CD8-positive, alpha-beta memory T cell (primary cell): ENCODE results near the gene NDOR1. TPM values are rescaled to one million over a fixed set of nuclear protein-coding genes. Genes with fewer than 3 reads are reported as not detected.
"Not testable (repeated sequence)": the region's sequence is repeated elsewhere in the genome, so short reads cannot be mapped to it uniquely, and the experiment has no call there.

Experiments
- CTCF ChIA-PET: fragments of 350-600 bp; sonication (Branson Sonifier 250); formaldehyde crosslinking; loops from one replicate; lab custom pipeline; 2021; ENCODE audit warnings: antibody characterized with exemption; lab: Charles Lee
- POLR2A ChIA-PET: fragments of 350-600 bp; sonication (Branson Sonifier 250); formaldehyde crosslinking; loops from one replicate; lab custom pipeline; 2021; ENCODE audit warnings: antibody characterized with exemption; lab: Charles Lee
- DNase-seq, 5 donors: peaks; one replicate each; pipeline versions ENCODE4 v3.0.0 to v3.0.0-alpha.2; 2020 to 2022; ENCODE audit warnings: mixed read lengths in 1 of 5
- H3K27ac ChIP-seq: one replicate; pipeline ENCODE4 v1.7.0; 2013; ENCODE audit warnings: low read depth, mild to moderate bottlenecking, low read length, moderate library complexity
- H3K27me3 ChIP-seq: 2 replicates; pipeline ENCODE4 v1.7.0; 2013; ENCODE audit warnings: low read length, mild to moderate bottlenecking; ENCODE audit not compliant: insufficient read depth, poor library complexity, severe bottlenecking
- H3K36me3 ChIP-seq: 2 replicates; pipeline ENCODE4 v1.7.0; 2013; ENCODE audit warnings: mild to moderate bottlenecking, low read length, moderate library complexity; ENCODE audit not compliant: insufficient read depth
- H3K4me1 ChIP-seq: 2 replicates; pipeline ENCODE4 v1.7.0; 2013; ENCODE audit warnings: mild to moderate bottlenecking, low read length, moderate library complexity; ENCODE audit not compliant: insufficient read depth
- H3K4me3 ChIP-seq: 2 replicates; pipeline ENCODE4 v1.7.0; 2013; ENCODE audit warnings: mild to moderate bottlenecking, low read length
- H3K9me3 ChIP-seq: 2 replicates; pipeline ENCODE4 v1.7.0; 2013; ENCODE audit warnings: mild to moderate bottlenecking, low read length
- H3K27ac Mint-ChIP-seq, 8 donors: one replicate each; pipeline ENCODE4 v1.8.0; 2020 to 2021; ENCODE audit warnings: mixed read lengths in 8 of 8, mild to moderate bottlenecking in 6 of 8, inconsistent platforms in 3 of 8, moderate library complexity in 3 of 8
- H3K27me3 Mint-ChIP-seq, 2 donors: one replicate each; pipeline ENCODE4 v1.8.0; 2020 to 2021; ENCODE audit warnings: mixed read lengths in 2 of 2, mild to moderate bottlenecking in 1 of 2, moderate library complexity in 1 of 2
- H3K36me3 Mint-ChIP-seq, 3 donors: one replicate each; pipeline ENCODE4 v1.8.0; 2020 to 2021; ENCODE audit warnings: mixed read lengths in 3 of 3, inconsistent platforms in 1 of 3, mild to moderate bottlenecking in 1 of 3
- H3K4me1 Mint-ChIP-seq, 3 donors: one replicate each; pipeline ENCODE4 v1.8.0; 2020 to 2021; ENCODE audit warnings: mixed read lengths in 3 of 3, inconsistent platforms in 1 of 3, mild to moderate bottlenecking in 1 of 3
- H3K4me3 Mint-ChIP-seq, 7 donors: one replicate each; pipeline ENCODE4 v1.8.0; 2020 to 2021; ENCODE audit warnings: mixed read lengths in 7 of 7, mild to moderate bottlenecking in 6 of 7, moderate library complexity in 4 of 7, inconsistent platforms in 2 of 7
- H3K9me3 Mint-ChIP-seq, 5 donors: one replicate each; pipeline ENCODE4 v1.8.0; 2020 to 2022; ENCODE audit warnings: mixed read lengths in 5 of 5, mild to moderate bottlenecking in 3 of 5, moderate library complexity in 2 of 5, inconsistent platforms in 1 of 5
- polyA plus RNA-seq: library from polyadenylated mRNA; unstranded; fragments of 300-500 nt; fragmentation: Illumina TruSeq; gene quantifications from one replicate; pipeline ENCODE4 v1.2.3, GENCODE V29; 2021
- total RNA-seq, 2 experiments: library from RNA; stranded (reverse); gene quantifications; one replicate each; pipeline ENCODE4 v1.2.3, GENCODE V29; 2021

Gene NDOR1
- total and polyA plus RNA-seq, 3 experiments from 2014 or later: 9.9 to 47.4 (median 45.1) TPM

DNA sequence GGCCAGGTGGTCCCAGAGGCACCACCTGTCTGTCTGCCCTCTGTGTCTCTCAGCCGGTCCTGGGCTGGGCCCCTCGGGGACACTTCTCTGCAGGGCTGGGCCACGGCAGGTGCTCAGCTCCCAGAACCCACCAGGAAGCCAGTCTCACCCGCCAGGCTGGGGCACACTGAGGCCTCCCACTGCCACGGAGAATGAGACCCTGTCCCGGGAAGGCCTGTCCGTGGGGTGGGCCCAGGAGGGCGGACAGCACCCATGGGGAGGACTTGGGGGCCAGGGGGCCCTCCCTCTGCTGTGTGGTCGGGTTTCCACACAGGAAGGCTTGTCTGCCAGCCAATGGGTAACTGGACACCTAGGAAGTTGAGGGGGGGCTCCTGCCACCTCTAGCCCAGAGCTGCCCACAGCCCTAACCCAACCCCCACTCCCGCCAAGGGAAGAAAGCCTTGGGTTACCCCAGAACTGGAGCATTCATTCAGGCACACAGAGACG lies 31.5 kb downstream of the NDOR1 start:
- Histone ChIP-seq H3K27me3 (no peaks in the 10 kb centered on the region), H3K4me3 (no peak overlapping the region), H3K27ac (peak overlapping the region; percentile 27), H3K36me3 (peaks cover under 1% of the 10 kb centered on the region), H3K9me3 (no peaks in the 10 kb centered on the region), H3K4me1 (peaks cover 13% of the 10 kb centered on the region)
- peak overlapping the region in 1 of 8 donors; percentile 62 for H3K27ac Mint-ChIP-seq
- peaks cover 5 to 31% (median 6%) of the 10 kb centered on the region in 3 donors for H3K4me1 Mint-ChIP-seq
- no peak for DNase-seq
- H3K36me3 Mint-ChIP-seq: peaks cover 0 to 3% (median 0%) of the 10 kb centered on the region in 3 donors
- CTCF ChIA-PET: interaction anchor here (0.6 to 2.4 kb wide), 36 partner anchors 10 to 823 kb away, joined by 3 to 18 read pairs (median 4); partner anchors contain the start of genes CYSRT1, DPP7, MAN1B1 and NELFB
- H3K27me3 Mint-ChIP-seq: peaks cover 4 to 8% of the 10 kb centered on the region in 2 donors
- no peaks in the 10 kb centered on the region for H3K9me3 Mint-ChIP-seq
- H3K4me3 Mint-ChIP-seq: peak overlapping the region in 1 of 7 donors; percentile 32
- POLR2A ChIA-PET: interaction anchor here (0.8 to 1.0 kb wide), 2 partner anchors 17 to 112 kb away, joined by 3 to 4 read pairs; no protein-coding TSS in a partner anchor

DNA sequence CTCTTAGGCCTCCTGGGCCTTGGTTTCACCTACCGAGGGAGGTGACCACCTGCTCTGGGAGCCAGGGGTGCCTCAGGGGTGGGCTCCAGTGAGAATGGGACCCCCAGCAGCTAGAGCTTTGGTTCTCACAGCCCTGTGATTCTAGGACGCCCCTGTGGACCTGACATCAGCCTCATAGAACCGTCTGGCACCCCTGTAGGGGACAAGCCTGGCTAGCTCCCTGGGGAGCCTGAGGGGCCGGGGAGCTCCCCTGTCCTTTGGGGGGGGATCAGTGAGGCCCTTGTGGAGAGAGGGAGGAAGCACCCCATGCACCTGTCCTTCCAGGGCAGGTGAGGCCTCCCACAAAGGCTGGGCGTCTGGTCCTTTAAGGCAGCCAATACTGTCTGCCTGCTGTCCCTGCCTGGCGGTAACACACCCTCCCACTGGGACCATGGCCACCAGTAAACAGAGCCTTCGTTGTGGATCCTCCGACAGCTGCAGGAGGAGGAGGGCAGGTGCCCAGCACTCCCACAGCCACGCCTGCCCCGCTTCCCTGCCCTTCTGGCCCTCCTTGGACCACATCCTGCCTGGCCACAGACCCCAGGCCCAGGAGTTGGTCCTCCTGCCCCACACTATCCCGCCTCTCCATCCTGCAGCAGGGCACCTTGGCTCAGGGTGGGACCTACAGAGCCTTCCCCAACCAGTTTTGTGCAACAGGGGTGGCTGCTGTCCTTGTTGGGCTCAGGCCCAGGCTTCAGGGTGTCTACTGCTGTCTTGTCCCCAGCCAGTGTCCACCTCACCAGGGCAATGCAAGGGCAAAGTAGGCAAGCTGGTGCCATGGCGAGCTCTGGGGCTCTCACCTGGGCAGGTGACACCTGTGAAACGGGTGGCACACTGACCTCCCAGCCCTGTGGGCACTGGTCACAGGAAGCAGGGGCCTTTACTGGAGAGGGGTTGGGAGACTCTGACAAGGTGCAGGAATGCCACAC lies 32.5 kb downstream of the NDOR1 start:
- peak overlapping the region in 2 of 8 donors; percentile 50 to 75 for H3K27ac Mint-ChIP-seq
- H3K27ac ChIP-seq: no peak overlapping the region
- no peaks in the 10 kb centered on the region for H3K9me3 ChIP-seq
- no peak for DNase-seq
- ChIA-PET CTCF (interaction anchor here (0.8 to 2.4 kb wide), 8 partner anchors 9 to 191 kb away, joined by 3 to 18 read pairs (median 6); partner anchors contain the start of genes CYSRT1, MAN1B1, NELFB and NPDC1), POLR2A (interaction anchor here (0.6 kb wide), 1 partner anchor 110 kb away, joined by 3 read pairs; no protein-coding TSS in a partner anchor)
- H3K27me3 ChIP-seq: no peaks in the 10 kb centered on the region
- H3K9me3 Mint-ChIP-seq: no peaks in the 10 kb centered on the region
- peaks cover 0 to 14% (median 3%) of the 10 kb centered on the region in 3 donors for H3K36me3 Mint-ChIP-seq
- peaks cover 4 to 8% of the 10 kb centered on the region in 2 donors for H3K27me3 Mint-ChIP-seq
- peaks cover 15 to 41% (median 15%) of the 10 kb centered on the region in 3 donors for H3K4me1 Mint-ChIP-seq
- H3K4me1 ChIP-seq: peaks cover 22% of the 10 kb centered on the region
- H3K36me3 ChIP-seq: peaks cover 10% of the 10 kb centered on the region
- H3K4me3 Mint-ChIP-seq: peak overlapping the region in 2 of 7 donors; percentile 15 to 59
- no peak overlapping the region for H3K4me3 ChIP-seq

DNA sequence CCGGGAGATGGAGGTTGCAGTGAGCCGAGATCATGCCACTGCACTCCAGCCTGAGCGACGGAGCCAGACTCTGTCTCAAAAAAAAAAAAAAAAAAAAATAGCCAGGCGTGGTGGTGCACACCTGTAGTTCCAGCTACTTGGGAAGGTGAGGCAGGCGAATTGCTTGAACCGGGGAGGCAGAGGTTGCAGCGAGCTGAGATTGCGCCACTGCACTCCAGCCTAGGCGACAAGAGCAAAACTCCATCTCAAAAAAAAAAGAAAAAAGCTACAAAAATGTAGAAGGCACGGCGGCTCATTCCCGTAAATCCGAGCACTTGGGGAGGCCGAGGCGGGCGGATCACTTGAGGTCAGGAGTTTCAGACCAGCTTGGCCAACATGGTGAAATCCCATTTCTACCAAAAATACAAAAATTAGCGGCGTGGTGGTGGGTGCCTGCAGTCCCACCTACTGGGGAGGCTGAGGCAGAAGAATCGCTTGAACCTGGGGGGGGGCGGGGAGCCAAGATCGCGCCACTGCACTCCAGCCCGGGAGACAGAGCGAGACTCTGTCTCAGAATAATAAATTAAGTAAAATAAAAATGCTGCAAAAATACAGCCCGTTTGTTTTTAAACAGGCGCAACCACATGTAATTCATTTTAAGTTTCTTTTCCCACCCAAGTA lies 34.2 kb downstream of the NDOR1 start:
- peaks cover 22% of the 10 kb centered on the region for H3K4me1 ChIP-seq
- peaks cover 10% of the 10 kb centered on the region for H3K36me3 ChIP-seq
- POLR2A ChIA-PET: interaction anchor here (0.7 to 3.4 kb wide), 11 partner anchors 16 to 312 kb away, joined by 3 to 83 read pairs (median 6); partner anchors contain the start of genes ANAPC2, MAN1B1, MRPL41 and NELFB
- CTCF ChIA-PET: interaction anchor here (0.8 to 4.4 kb wide), 8 partner anchors 9 to 211 kb away, joined by 3 to 43 read pairs (median 6); partner anchors contain the start of genes NELFB, RNF224, SLC34A3 and UAP1L1
- H3K9me3 Mint-ChIP-seq, H3K27me3 ChIP-seq, H3K9me3 ChIP-seq, DNase-seq, H3K27me3 Mint-ChIP-seq: not testable (repeated sequence)
- peak overlapping the region; percentile 60 for H3K4me3 ChIP-seq
- H3K27ac ChIP-seq: peak overlapping the region; percentile 79
- peaks cover 0 to 22% (median 5%) of the 10 kb centered on the region in 3 donors for H3K36me3 Mint-ChIP-seq
- H3K4me3 Mint-ChIP-seq: peak overlapping the region; percentile 28 to 88 (median 77)
- H3K4me1 Mint-ChIP-seq: peaks cover 15 to 52% (median 17%) of the 10 kb centered on the region in 3 donors
- H3K27ac Mint-ChIP-seq: peak overlapping the region in 6 of 8 donors; percentile 33 to 68 (median 56)

DNA sequence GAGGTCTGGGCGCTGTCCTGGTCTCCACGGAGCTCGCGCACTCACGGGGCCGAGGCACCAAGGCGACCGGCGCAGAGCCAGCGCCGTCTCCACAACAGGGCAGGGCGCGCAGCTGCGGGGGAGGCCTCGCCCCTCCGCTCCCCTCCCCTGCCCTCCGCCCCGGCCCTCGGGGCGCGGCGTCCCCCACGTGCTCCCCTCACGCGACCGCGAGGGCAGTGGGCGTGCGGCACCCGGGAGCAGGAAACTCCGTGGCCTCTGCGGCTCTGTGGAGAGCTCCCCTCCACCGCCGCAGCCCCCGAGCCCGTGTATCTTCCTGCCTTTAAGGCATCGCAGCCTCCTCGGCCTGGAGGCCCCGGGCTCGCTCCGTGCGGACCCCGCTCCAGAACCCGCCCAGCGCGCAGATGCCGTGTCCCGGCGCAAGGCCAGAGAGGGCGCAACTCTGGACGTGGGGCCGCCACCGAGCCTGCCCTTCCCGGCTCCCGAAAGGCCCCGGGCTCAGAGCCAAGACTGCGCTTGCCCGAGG lies 34.9 kb downstream of the NDOR1 start:
- H3K27ac ChIP-seq: peak overlapping the region; percentile 79
- no peaks in the 10 kb centered on the region for H3K9me3 Mint-ChIP-seq
- H3K9me3 ChIP-seq: no peaks in the 10 kb centered on the region
- ChIA-PET POLR2A (interaction anchor here (0.5 to 3.4 kb wide), 20 partner anchors 15 to 440 kb away, joined by 3 to 83 read pairs (median 4); partner anchors contain the start of genes ANAPC2, MAN1B1, MRPL41 and NELFB), CTCF (interaction anchor here (1.0 to 4.4 kb wide), 12 partner anchors 13 to 450 kb away, joined by 3 to 43 read pairs (median 4); partner anchors contain the start of genes ANAPC2, NELFB, RNF224 and SSNA1)
- DNase-seq: peak; percentile 60 to 84 (median 80)
- peak overlapping the region in 2 of 8 donors; percentile 63 to 78 for H3K27ac Mint-ChIP-seq
- H3K36me3 ChIP-seq: peaks cover 10% of the 10 kb centered on the region
- peak overlapping the region in 6 of 7 donors; percentile 62 to 88 (median 78) for H3K4me3 Mint-ChIP-seq
- H3K4me1 Mint-ChIP-seq: peaks cover 15 to 52% (median 17%) of the 10 kb centered on the region in 3 donors
- peaks cover 0 to 4% of the 10 kb centered on the region in 2 donors for H3K27me3 Mint-ChIP-seq
- peak overlapping the region; percentile 60 for H3K4me3 ChIP-seq
- peaks cover 0 to 22% (median 5%) of the 10 kb centered on the region in 3 donors for H3K36me3 Mint-ChIP-seq
- H3K4me1 ChIP-seq: peaks cover 22% of the 10 kb centered on the region
- H3K27me3 ChIP-seq: no peaks in the 10 kb centered on the region

DNA sequence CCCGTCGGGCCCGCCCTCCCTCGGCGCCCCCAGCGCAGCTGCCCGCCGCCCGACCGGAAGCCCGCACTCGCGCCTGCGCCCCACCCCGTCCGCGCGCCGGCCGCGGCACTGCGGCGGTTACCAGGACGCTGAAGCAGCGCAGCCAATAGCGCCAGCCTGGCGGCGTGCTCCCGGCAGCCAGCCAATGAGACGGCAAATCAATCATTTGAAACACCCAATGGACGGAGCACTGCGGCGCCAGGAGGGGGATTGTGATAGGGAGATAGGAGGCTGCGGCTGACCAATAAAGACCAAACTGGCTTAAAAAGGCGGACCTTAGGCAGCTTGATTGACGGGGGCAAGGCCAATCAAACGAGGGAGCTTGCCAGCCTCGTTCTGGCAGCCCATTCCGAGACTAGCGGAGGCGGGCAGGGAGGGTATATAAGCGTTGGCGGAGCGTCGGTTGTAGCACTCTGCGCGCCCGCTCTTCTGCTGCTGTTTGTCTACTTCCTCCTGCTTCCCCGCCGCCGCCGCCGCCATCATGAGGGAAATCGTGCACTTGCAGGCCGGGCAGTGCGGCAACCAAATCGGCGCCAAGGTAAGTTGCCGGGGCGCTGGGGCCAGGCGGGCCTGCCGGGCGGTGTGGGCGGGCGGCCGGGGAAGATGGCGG lies 35.5 kb downstream of the NDOR1 start, which contains the start of gene TUBB4B:
Gene TUBB4B (plus strand): TSS at position 447 of the 649 bp plus-strand sequence. CDS start 74 bp downstream, at position 521.
- peak within 1 kb of the TSS; percentile 79 for H3K27ac ChIP-seq
- peaks cover 0 to 22% (median 5%) of the 10 kb centered on the region in 3 donors for H3K36me3 Mint-ChIP-seq
- CTCF ChIA-PET: interaction anchor here (1.0 to 4.4 kb wide), 12 partner anchors 13 to 450 kb away, joined by 3 to 43 read pairs (median 4); partner anchors contain the start of genes ANAPC2, NELFB, RNF224 and SSNA1
- H3K4me1 ChIP-seq: peaks cover 20% of the 10 kb centered on the region
- H3K27me3 ChIP-seq: no peaks in the 10 kb centered on the region
- H3K4me3 ChIP-seq: peak within 1 kb of the TSS; percentile 60
- no peaks in the 10 kb centered on the region for H3K9me3 ChIP-seq
- DNase-seq: peak; percentile 92 to 100 (median 97)
- peaks cover 15 to 52% (median 17%) of the 10 kb centered on the region in 3 donors for H3K4me1 Mint-ChIP-seq
- H3K27ac Mint-ChIP-seq: peak within 1 kb of the TSS; percentile 82 to 95 (median 90)
- H3K36me3 ChIP-seq: peaks cover 10% of the 10 kb centered on the region
- POLR2A ChIA-PET: interaction anchor here (0.5 to 3.4 kb wide), 19 partner anchors 15 to 441 kb away, joined by 3 to 83 read pairs (median 4); partner anchors contain the start of genes ANAPC2, MAN1B1, MRPL41 and NELFB
- no peaks in the 10 kb centered on the region for H3K9me3 Mint-ChIP-seq
- H3K27me3 Mint-ChIP-seq: peaks cover 0 to 4% of the 10 kb centered on the region in 2 donors
- H3K4me3 Mint-ChIP-seq: peak within 1 kb of the TSS; percentile 88 to 95 (median 90)

DNA sequence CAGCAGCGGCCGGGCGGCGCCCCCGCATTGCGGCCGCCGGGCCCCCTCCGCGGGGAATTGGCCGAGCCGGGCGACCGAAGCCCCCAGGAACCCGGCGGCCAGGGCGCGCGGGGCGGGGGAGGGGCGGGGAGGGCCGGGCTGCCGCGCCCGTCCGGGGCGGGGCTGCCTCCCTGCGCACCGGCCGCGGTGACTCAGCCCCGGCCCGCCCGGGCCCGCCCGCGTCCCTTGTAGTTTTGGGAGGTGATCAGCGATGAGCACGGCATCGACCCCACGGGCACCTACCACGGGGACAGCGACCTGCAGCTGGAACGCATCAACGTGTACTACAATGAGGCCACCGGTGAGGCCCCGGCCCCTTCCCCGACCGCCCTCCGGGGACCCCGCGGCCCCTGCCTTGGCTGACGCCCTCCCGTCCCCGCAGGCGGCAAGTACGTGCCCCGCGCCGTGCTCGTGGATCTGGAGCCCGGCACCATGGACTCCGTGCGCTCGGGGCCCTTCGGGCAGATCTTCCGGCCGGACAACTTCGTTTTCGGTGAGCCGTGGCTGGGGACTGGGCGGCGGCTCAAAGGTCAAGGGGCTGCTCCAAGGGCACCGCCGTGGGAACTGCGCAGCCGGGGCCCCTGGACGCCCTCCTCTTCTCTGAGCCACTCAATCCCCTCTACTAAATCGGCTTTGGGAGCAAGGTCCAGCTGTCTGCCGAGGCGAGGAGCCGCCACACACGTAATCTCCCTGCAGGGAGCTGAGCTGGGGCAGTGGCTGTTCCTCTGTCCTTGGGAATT lies 36.2 kb downstream of the NDOR1 start:
- Histone ChIP-seq H3K4me3 (peak overlapping the region; percentile 46), H3K27me3 (no peaks in the 10 kb centered on the region), H3K27ac (peak overlapping the region; percentile 72), H3K4me1 (peaks cover 14% of the 10 kb centered on the region), H3K36me3 (peaks cover 10% of the 10 kb centered on the region), H3K9me3 (no peaks in the 10 kb centered on the region)
- peaks cover 15 to 46% (median 17%) of the 10 kb centered on the region in 3 donors for H3K4me1 Mint-ChIP-seq
- ChIA-PET POLR2A (interaction anchor here (1.0 to 3.4 kb wide), 10 partner anchors 14 to 442 kb away, joined by 3 to 83 read pairs (median 11); partner anchors contain the start of genes MAN1B1, NELFB, RNF208 and SAPCD2), CTCF (interaction anchor here (1.0 to 4.4 kb wide), 13 partner anchors 13 to 451 kb away, joined by 3 to 43 read pairs (median 3); partner anchors contain the start of genes ANAPC2, NELFB, RNF224 and SSNA1)
- H3K27me3 Mint-ChIP-seq: peaks cover 0 to 4% of the 10 kb centered on the region in 2 donors
- peak overlapping the region; percentile 81 to 88 (median 86) for H3K4me3 Mint-ChIP-seq
- H3K27ac Mint-ChIP-seq: peak overlapping the region in 6 of 8 donors; percentile 67 to 94 (median 80)
- peaks cover 0 to 22% (median 5%) of the 10 kb centered on the region in 3 donors for H3K36me3 Mint-ChIP-seq
- H3K9me3 Mint-ChIP-seq: no peaks in the 10 kb centered on the region
- peak in 3 of 5 donors; percentile 63 to 82 (median 66) for DNase-seq
